HG03432 (cell line): ENCODE data around the gene GPER1.
"Not testable (repeated sequence)": the region's sequence is repeated elsewhere in the genome, so short reads cannot be mapped to it uniquely, and the experiment has no call there.

Source experiments
- ATAC-seq: cut with Tn5 transposase; IDR thresholded peaks from one replicate; pipeline ENCODE4 v1.9.1; 2021; ENCODE audit warnings: mild to moderate bottlenecking, moderate library complexity; ENCODE audit not compliant: unreplicated experiment

GPER1 gene

GRCh38 chr7:1101563-1102431, 13.9 kb downstream of the GPER1 start:
- no peak for ATAC-seq

GRCh38 chr7:1103009-1103788, 15.3 kb downstream of the GPER1 start:
- peak; percentile 39 for ATAC-seq

GRCh38 chr7:1103789-1104515, 16.0 kb downstream of the GPER1 start:
- no peak for ATAC-seq

- ATAC-seq, result no peak
Observed at GRCh38 chr7:1104516-1105179, 16.7 kb downstream of the GPER1 start.

GRCh38 chr7:1105189-1105588, 17.3 kb downstream of the GPER1 start:
- peak; percentile 61 for ATAC-seq

GRCh38 chr7:1106063-1106792, 18.3 kb downstream of the GPER1 start:
- ATAC-seq, result no peak

GRCh38 chr7:1106793-1107421, 19.0 kb downstream of the GPER1 start:
- ATAC-seq, result no peak

- ATAC-seq, result no peak
Observed at GRCh38 chr7:1108264-1108920, 20.5 kb downstream of the GPER1 start.

- no peak for ATAC-seq
Observed at GRCh38 chr7:1109581-1110310, 21.8 kb downstream of the GPER1 start.

- ATAC-seq, result no peak
Observed at GRCh38 chr7:1110358-1110757, 22.4 kb downstream of the GPER1 start.

- no peak for ATAC-seq
Observed at GRCh38 chr7:1111156-1111555, 23.2 kb downstream of the GPER1 start.

GRCh38 chr7:1112109-1112508, 24.2 kb downstream of the GPER1 start:
- no peak for ATAC-seq

- ATAC-seq, result no peak
Observed at GRCh38 chr7:1112625-1113547, 25.0 kb downstream of the GPER1 start.

GRCh38 chr7:1113548-1113885, 25.6 kb downstream of the GPER1 start:
- ATAC-seq, result no peak

GRCh38 chr7:1114088-1114487, 26.2 kb downstream of the GPER1 start:
- ATAC-seq, result no peak

- no peak for ATAC-seq
Observed at GRCh38 chr7:1114505-1114904, 26.6 kb downstream of the GPER1 start.

GRCh38 chr7:1115171-1116045, 27.5 kb downstream of the GPER1 start:
- not testable (repeated sequence) for ATAC-seq
